ENCODE data around the gene FMNL1.
"Not testable (repeated sequence)": the region's sequence is repeated elsewhere in the genome, so short reads cannot be mapped to it uniquely, and the experiment has no call there.

FMNL1 gene

GRCh38 chr17:45246861-45247428 lies 25.3 kb downstream of the FMNL1 start:
- ATAC-seq (ENCODE audit: low read depth), result no peak
- Histone ChIP-seq H3K27ac (ENCODE audit: poor library complexity, severe bottlenecking) (peak overlapping the region; percentile 81), H3K36me3 (ENCODE audit: low read depth) (peaks cover 12% of the 10 kb centered on the region), H3K4me3 (ENCODE audit: severe bottlenecking) (peak overlapping the region; percentile 57), H3K9me3 (ENCODE audit: severe bottlenecking) (no peaks in the 10 kb centered on the region), H3K27me3 (ENCODE audit: insufficient read depth, poor library complexity, severe bottlenecking) (no peaks in the 10 kb centered on the region), H3K4me1 (ENCODE audit: insufficient read depth, poor library complexity, severe bottlenecking) (peaks cover 7% of the 10 kb centered on the region)
- TF ChIP-seq CTCF (IDR thresholded peaks at IDR 0.05; ENCODE audit: poor library complexity, severe bottlenecking), result peak; percentile 63
- peak; percentile 71 for DNase-seq (ENCODE audit: low spot score)

GRCh38 chr17:45247429-45248131 lies 25.9 kb downstream of the FMNL1 start:
- TF ChIP-seq CTCF (IDR thresholded peaks at IDR 0.05; ENCODE audit: poor library complexity, severe bottlenecking), result no peak
- Histone ChIP-seq H3K27ac (ENCODE audit: poor library complexity, severe bottlenecking) (peak overlapping the region; percentile 81), H3K27me3 (ENCODE audit: insufficient read depth, poor library complexity, severe bottlenecking) (no peaks in the 10 kb centered on the region), H3K4me3 (ENCODE audit: severe bottlenecking) (peak overlapping the region; percentile 57), H3K36me3 (ENCODE audit: low read depth) (peaks cover 12% of the 10 kb centered on the region), H3K4me1 (ENCODE audit: insufficient read depth, poor library complexity, severe bottlenecking) (peaks cover 7% of the 10 kb centered on the region), H3K9me3 (ENCODE audit: severe bottlenecking) (no peaks in the 10 kb centered on the region)
- ATAC-seq (ENCODE audit: low read depth) (peak; percentile 88), DNase-seq (ENCODE audit: low spot score) (peak; percentile 97)

DNA sequence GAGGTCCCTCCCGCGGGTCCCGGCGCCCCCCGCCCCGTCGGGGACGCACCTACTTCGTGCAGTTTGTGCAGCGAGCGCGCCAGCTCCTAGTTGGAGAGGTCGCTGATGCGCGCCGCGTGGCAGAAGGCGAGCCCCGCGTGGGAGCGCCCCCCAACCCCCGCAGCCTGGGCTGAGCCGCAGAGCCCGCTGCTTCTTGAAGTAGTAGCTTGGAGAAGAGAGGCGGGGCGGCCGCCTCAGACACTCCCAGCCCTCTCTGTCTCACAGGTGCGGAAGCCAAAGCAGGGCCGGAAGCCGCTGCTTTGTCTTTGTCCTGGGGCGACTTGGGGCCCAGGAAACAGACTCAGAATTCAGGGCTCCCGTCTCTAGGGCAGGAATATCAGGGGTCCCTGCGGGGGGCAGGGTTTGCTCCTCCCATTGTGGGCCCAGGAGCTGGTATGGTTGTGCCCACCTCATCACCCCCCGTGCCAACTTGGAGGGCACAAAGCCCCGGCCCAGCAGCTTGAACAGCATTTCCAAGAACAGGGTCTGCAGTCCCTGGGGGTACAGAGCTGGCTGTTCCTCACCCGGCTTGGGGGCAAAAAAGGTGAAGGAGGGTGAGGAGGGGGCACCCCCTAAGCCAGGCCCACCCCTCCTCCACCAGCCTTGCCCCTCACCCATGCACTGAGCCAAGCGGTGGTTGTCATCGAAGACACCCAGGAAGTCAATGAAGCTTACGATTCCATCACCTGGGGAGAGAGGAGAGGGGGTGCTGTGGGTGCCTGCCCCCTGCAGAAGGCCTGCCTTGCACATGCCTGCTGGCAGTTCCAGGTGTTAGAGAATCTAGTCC lies 26.7 kb downstream of the FMNL1 start:
- H3K4me1 ChIP-seq (ENCODE audit: insufficient read depth, poor library complexity, severe bottlenecking), result peaks cover 7% of the 10 kb centered on the region
- no peaks in the 10 kb centered on the region for H3K9me3 ChIP-seq (ENCODE audit: severe bottlenecking)
- ATAC-seq (ENCODE audit: low read depth) (peak; percentile 76), DNase-seq (ENCODE audit: low spot score) (no peak)
- H3K27ac ChIP-seq (ENCODE audit: poor library complexity, severe bottlenecking), result peak overlapping the region; percentile 81
- peak overlapping the region; percentile 57 for H3K4me3 ChIP-seq (ENCODE audit: severe bottlenecking)
- peaks cover 12% of the 10 kb centered on the region for H3K36me3 ChIP-seq (ENCODE audit: low read depth)
- H3K27me3 ChIP-seq (ENCODE audit: insufficient read depth, poor library complexity, severe bottlenecking), result no peaks in the 10 kb centered on the region
- TF ChIP-seq CTCF (IDR thresholded peaks at IDR 0.05; ENCODE audit: poor library complexity, severe bottlenecking), result no peak

DNA sequence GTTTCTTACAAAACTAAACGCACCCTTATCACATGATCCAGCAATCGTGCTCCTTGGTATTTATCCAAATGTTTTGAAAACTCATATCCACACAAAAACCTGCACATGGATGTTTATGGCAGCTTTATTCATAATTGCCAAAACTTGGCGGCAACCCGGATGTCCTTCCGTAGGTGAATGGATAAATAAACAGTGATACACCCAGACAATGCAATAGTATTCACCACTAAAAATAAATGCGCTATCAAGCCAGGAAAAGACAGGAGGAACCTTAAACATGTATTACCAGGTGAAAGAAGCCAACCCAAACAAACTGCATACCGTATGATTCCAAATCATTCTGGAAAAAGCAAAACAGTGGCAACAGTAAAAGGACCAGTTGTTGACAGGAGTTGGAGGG lies 30.2 kb downstream of the FMNL1 start:
- no peak overlapping the region for H3K27ac ChIP-seq (ENCODE audit: poor library complexity, severe bottlenecking)
- ATAC-seq (ENCODE audit: low read depth) (no peak), DNase-seq (ENCODE audit: low spot score) (no peak)
- no peaks in the 10 kb centered on the region for H3K27me3 ChIP-seq (ENCODE audit: insufficient read depth, poor library complexity, severe bottlenecking)
- H3K4me3 ChIP-seq (ENCODE audit: severe bottlenecking), result no peak overlapping the region
- H3K4me1 ChIP-seq (ENCODE audit: insufficient read depth, poor library complexity, severe bottlenecking), result peaks cover 7% of the 10 kb centered on the region
- H3K36me3 ChIP-seq (ENCODE audit: low read depth), result peaks cover 12% of the 10 kb centered on the region
- no peaks in the 10 kb centered on the region for H3K9me3 ChIP-seq (ENCODE audit: severe bottlenecking)
- TF ChIP-seq CTCF (IDR thresholded peaks at IDR 0.05; ENCODE audit: poor library complexity, severe bottlenecking), result no peak

GRCh38 chr17:45253237-45253636 lies 31.6 kb downstream of the FMNL1 start:
- not testable (repeated sequence) for H3K9me3 ChIP-seq (ENCODE audit: severe bottlenecking); H3K27ac ChIP-seq (ENCODE audit: poor library complexity, severe bottlenecking); H3K4me3 ChIP-seq (ENCODE audit: severe bottlenecking); ATAC-seq (ENCODE audit: low read depth); DNase-seq (ENCODE audit: low spot score); H3K4me1 ChIP-seq (ENCODE audit: insufficient read depth, poor library complexity, severe bottlenecking); H3K27me3 ChIP-seq (ENCODE audit: insufficient read depth, poor library complexity, severe bottlenecking)
- peaks cover 12% of the 10 kb centered on the region for H3K36me3 ChIP-seq (ENCODE audit: low read depth)

Measured in RWPE2 (cell line).